A549 treated with AZD9567 at 1 μM for 4 hours (cell line): Measurements from ENCODE around the gene RBMXL3. TPM values are rescaled to one million over a fixed set of nuclear protein-coding genes. Genes with fewer than 3 reads are reported as not detected.

Source experiments
- total RNA-seq: library from RNA; stranded (reverse); fragments of 200-300 nt; extraction: Qiagen RNA extraction; gene quantifications from 5 replicates; pipeline ENCODE4 v1.2.3, GENCODE V29; 2022; ENCODE audit not compliant: insufficient read depth

RBMXL3 gene
- total RNA-seq = not detected in 5 replicates

DNA sequence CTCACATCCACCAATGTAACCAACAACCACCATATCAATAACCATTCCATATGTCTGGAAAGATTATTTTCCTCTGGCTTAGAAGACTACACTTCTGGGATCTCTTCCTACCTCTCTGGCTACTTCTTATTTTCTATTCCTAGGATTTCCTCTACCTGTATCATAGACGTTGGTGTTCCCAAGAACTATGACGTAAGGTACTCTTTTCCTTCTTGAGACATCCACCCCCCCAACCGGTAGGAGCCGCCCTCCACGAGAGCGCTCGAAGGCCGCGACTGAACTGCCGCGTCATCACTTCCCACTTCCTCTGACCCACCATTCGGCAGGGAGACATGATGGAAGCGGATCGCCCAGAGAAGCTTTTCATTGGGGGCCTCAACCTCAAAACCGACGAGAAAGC is at the start of gene RBMXL3:
Gene RBMXL3 (plus strand): TSS at position 301 of the 400 bp plus-strand sequence. CDS start 32 bp downstream, at position 333.

DNA sequence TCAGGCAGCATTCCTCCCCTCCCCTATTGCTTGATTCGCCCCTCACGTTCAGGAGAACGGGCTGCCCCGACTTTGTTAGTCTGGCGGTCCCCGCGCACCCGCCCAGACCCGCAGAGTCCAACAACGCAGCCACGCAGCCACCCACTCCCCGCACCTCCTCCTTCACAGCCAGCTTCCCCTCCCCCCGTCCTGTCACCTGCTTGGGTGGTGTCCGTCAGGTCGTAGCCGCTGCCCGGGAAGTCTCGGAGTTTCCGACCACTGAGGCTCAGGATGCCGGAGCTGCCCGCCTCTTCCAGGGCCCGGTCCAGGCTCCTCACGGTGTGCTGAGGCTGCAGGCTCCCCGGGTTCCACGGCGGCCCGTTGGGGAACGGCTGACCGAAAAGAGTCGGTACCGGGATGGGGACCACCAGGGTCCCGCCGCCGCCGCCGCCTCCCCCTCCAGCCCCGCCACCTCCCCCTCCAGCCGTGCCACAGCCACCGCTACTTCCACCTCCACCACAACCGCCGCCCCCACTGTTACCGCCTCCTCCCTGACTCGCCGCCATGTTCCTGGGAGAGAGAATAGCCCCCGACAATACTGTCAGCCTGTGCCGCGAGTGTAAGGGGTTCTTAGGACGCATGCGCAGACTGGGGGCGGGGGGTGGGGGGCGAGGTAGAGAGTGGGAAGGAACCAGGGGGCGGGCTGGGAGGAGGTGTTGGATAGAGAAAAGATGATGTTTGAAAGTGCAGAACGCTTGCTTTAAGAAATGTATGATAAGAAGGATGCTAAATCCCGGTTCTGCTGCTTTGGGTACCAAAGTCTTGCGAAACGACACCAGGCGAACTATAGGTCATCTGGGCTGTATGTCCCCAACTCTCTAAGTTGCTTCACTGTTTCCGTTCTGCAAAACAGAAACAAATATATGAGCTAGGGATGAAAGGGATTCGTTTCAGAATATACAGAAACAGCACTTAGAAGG is 44.6 kb downstream of the RBMXL3 start, which contains the start of gene LRCH2:
Gene LRCH2 (minus strand): TSS at position 600 of the 959 bp plus-strand sequence. CDS start 55 bp downstream, at position 545.

Other genes starting within 250 kb of the RBMXL3 start
- gene IL13RA2, start 171.8 kb upstream of the RBMXL3 start, total RNA-seq = 0.06 to 0.12 TPM (median 0.11 TPM) in 3 of 5 replicates, not detected in the others
- 0.01 to 0.02 TPM (median 0.02 TPM) in 3 of 5 replicates, not detected in the others for gene LRCH2, start 44.7 kb downstream of the RBMXL3 start, total RNA-seq
- not detected in 5 replicates for gene LUZP4, start 100.3 kb downstream of the RBMXL3 start, total RNA-seq